IPS-NIHi7 (cell line): Measurements from ENCODE around the gene CSNK1D.

Experiments used
- DNase-seq: peaks from one replicate; pipeline ENCODE4 v3.0.0; 2012; ENCODE audit warnings: mixed read lengths; ENCODE audit errors: extremely low spot score

CSNK1D gene

DNA sequence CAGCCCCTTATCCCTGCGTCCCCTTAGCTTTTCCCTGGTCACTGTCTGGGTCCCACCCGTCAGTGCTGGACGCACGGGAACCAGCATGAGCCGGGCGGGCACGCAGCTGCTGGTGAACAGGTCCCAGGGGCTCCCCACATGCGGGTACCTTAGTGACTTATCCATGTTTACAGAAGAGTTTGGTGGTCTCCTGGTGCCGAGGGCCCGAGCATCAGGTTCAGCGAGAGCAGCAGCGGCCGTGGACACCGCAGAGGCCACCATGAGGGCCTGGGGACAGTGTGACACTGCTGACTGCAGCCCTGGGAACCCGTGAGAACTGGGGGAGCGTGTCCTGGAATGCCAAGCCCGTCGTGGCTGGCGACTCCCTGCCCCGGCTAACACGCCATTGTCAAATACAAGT is 37.4 kb upstream of the CSNK1D start:
- no peak for DNase-seq

- DNase-seq = no peak
These were observed 36.4 kb upstream of the CSNK1D start for GRCh38 chr17:82309656-82310570.

DNA sequence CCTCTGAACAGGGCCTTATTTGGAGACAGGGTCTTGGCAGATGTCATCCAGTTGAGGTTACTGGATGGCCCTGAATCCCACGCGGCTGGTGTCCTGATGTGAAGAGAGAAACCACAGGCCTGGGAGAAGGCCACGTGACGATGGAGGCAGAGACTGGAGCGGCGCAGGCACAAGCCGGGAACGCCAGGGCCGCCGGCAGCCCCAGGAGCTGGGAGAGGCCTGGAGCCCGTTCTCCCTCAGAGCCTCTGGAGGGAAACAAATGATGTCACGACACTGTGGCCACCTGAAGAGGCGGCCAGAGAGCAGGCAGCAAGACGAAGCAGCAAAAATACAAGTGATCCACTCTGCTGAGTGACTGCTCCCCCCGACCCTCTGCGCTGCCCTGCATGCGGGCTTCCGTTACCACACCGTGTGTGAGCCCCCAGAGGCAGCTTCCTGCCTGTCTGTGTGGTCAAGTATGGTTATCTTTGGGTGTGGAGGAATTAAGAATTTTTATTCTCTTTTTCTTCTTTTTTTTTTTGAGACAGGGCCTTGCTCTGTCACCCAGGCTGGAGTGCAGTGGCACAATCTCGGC is 32.3 kb upstream of the CSNK1D start:
- DNase-seq = no peak

- DNase-seq = no peak
These were observed 31.6 kb upstream of the CSNK1D start for GRCh38 chr17:82304826-82305726.

DNA sequence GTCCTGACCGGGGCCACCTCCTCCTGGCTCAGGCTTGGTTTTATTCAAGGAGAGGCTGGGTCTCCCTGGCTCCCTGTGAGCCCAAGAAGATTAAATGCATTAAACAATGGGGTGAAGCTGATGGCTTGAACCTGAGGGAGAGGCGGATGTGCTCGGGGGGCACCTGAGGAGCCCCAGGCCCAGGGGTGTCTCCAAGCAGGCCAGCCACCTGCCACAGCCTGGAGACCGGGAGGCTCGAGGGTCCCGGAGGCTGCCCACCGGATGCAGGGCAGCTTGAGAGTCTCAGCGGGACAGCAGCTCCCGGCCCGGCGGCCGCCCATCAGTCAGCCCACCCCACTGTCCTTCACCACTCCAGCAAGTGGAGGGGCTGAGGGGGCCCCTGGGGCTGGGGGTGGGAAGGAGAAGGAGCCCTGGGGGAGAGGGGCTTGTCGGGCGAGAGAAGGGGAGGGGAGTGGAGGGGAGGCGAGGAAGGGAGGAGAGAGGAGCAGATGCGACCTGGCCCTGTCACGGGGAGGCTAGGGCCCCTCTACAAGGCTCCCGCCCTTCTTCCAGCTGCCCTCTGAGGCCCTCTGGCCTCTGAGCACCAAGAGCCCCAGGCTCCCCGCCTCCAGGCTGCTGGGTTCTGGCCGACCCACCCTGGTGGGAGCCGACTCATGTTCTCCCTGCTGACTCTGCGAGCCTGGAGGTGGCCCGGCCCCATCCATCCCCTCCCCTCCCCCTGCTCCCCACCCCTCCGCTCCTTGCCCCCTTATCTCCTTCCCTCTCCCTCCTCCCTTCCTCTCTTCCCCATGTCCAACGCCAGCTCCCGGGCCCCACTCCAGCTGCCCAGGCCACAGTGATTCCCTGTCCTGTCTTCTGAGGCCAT is 30.7 kb upstream of the CSNK1D start:
- no peak for DNase-seq

GRCh38 chr17:82302991-82303943 is 29.8 kb upstream of the CSNK1D start:
- DNase-seq = no peak

- DNase-seq = no peak
These were observed 29.1 kb upstream of the CSNK1D start for GRCh38 chr17:82302568-82302963.

DNA sequence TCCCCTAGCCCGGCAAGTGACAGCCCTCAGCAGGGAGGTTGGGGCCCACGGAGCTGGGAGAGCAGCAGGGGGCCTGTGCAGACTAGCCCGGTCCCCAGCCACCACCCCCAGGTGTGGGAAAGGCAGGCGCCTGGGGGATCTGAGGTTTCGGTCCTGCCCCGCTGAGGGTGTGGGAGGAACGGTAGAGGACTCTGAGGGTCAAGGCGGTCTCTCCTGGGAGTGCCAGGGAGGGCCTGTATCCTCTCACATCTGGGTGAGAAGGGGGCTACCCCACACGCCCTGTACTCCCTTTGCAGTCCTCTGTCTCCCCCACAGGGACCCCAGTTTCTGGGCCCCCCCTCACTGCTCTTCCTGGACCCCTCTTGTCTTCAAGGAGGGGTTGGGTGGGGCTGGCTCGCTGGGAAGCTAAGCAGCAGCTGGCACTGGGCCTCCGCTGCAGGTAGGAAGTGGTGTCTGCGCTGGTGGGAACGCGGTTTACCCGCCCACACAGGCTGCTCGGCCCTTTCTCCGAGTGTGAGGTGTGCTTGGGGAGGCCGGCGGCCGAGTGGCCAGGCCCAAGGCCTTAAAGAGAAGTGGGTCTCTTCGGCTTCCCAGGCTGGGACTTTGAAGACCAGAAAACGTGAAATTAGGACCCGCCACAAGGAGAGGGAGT is 28.5 kb upstream of the CSNK1D start:
- DNase-seq = no peak

DNA sequence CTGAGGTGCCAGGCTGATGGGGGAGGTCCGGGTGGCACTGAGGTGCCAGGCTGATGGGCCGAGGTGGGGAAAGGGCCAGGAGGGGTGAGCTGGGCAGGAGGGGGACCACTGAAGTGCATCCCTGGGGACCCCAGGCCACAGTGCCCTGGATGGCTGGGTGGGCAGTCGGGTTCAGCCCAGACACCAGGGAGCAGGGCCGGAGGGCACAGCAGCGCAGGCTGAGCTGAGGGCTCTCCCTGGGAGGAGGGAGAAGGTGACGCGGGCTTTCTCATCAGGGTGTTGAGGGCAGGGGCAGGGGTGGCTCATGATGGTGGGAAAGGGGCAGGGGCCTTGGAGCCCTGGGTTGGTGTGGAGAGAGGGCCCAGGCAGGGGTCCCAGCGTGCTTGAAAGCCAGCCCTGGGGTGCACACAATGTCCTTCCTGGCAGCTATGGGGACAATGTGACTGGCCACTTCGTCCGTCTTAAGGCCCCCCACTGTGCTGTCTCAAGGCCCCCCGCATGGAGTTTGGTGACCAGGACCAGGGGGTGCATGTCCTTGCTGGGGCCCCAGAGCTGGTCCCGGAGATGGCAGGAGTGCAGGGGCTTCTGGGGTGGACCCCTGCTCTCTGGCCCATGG is 27.9 kb upstream of the CSNK1D start:
- no peak for DNase-seq

- peak; percentile 78 for DNase-seq
These were observed 27.3 kb upstream of the CSNK1D start for GRCh38 chr17:82300707-82301270.

DNA sequence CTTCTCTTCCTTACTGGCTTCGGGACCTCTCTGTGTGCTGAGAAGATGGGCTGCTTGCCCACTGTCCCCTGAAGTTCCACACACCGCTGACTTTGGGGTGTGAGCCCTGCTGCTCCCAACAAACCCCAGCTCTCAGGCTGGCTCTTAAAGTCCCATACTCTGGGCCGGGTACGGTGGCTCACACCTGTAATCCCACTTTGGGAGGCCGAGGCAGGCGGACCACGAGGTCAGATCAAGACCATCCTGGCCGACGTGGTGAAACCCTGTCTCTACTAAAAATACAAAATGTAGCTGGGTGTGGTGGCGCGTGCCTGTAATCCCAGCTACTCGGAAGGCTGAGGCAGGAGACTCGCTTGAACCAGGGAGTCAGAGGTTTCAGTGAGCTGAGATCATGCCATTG is 26.7 kb upstream of the CSNK1D start:
- no peak for DNase-seq

DNA sequence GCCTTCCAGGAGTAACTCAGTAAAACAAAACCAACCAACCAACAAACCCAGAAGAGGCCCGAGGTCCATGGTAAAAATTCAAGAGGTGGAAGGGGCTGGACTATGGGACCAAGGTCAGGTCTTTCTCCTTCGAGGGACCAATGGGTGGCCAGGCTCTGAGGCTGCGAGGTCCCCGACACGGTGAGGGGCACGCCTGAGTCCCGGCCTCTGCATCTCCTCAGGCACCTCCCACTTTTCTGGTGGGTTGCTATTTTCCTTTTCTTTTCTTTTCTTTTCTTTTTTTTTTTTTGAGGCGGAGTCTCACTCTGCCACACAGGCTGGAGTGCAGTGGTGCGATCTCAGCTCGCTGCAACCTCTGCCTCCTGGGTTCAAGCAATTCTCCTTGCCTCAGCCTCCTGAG is 26.0 kb upstream of the CSNK1D start:
- no peak for DNase-seq

DNA sequence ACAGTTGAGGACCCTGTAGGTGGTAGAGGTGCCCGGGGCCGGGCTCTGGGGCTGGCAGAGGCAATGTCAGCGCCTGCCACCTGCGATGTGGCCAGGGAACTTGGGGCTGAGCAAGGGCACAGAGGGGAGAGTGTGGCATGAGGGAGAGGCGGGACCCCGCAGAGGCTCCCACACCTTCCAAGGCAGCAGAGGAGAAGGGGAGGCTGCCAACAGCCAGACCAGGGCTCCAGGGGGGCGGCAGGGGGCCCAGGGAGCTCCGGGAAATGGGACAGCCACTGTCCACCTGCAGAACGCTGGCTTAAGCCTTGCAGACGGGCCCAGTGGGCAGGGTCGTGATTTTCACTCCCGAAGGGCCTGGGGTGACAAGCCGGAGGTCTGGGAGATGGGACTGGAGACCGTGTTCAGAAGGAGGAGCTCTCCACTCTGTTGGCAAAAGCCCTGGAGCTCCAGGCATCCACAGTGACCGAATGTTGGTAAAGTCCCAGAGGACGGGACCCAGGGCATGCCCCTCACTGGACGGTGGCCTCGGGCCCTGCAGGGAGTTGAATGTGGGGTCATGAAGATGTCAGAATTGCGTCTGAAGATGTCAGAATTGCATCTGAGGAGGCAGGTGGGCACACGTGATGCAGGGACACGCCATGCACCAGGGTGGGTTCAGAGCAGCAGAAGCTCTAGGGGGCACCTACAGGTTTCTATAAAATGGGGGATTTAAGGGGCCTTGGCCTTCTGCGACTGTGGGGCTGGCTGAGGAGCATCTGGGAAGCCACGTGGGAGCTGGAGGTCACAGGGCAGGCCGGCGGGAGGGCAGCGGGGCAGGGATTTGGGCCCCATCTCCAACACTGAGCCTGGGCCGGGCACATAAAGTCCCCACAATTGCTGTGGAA is 25.3 kb upstream of the CSNK1D start:
- DNase-seq = no peak

DNA sequence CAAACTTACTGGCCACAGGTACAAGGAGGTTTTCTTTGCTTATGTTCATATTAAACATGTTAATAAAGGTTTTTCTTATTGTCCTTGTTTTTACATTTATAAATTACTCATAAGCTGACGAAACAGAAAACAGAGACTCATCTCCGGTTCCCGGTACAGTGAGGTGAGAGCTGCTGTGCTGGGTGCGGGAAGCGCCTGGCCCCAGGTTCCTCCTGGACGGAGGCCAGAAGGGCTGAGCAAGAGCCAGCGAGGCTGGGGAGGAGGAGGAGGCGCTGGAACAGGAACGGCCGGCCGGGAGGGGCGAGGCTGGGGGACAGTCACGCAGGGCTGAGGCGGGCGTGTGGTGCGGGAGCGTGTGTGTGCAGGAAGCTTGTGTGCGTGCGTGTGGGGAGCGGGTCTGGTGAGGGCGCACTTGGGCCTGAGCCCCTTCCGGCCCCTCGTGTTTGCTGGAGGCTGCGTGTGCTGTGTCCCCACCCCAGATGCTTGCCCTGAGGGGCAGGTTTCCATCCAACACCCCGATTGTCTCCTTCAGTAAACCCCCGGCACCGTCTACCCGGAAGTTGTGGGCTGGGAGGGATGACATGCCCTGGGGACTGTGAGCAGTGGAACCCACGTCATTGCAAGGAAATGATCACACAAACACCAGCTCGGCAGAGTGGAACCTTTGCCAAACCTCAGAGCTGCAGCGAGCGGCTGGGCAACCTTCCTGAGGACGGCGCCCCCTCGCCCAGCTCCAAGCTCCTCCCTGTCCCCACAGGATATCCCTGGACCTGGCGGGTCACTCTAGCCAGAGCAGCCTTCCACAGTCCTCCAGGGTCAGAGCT is 24.4 kb upstream of the CSNK1D start:
- no peak for DNase-seq

DNA sequence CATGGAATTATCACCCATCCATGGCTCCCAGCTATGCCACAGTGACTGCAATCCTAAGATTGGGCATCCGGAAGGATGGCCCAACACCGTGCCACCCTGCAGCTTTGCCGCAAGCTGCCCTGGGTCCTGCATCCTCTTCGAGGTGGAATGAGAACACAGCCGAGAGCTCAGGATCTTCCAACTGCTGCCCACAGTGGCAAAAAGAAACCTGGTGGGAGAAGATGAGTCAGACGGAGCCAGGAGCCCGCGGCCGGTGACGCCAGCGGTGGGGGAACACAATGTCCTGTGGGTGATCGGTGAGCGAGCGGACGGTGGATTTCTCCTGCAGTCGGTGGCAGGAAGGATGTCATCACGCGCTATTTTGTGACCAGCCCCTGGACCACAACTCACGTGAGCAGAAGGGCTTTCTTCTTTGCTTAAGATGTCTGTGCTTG is 23.8 kb upstream of the CSNK1D start:
- DNase-seq = no peak

DNA sequence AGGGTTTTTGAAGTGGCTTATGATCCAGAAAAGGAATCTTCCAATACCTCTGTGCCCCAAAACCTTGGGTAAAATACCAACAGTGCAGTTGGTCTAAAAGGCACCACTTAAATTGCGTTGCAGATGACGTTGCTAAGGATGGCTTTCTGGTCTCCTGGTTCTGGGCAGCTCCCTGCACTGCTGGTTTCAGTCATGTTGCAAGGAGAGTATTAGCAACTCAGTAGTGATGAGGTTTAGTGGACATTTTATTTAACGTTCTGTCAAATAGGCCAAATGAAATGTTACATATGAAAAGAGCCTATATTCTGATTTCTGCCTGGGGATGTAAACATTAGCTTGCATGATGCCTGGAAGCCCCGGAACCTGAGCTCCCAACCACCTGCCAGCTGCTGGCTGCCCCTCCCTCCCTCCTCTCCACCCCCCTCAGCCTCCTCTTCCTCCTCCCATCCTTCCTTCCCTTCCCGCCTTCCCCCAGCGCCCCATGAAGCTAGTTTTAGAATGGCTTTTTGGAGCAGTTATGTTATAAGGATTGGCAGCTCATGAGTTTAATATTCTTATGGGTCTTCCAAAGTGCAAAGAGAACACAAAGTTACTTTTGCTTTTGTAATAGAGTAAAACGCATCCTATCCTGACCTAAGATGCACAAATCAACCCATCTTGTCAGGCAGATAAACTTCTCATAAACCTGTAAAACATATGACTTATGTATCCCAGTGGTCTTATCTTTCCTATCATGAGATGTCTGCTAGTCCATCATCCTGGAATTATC is 23.2 kb upstream of the CSNK1D start:
- DNase-seq = no peak
